K562 (cell line): ENCODE measurements around the gene PFKFB2. TPM values are rescaled to one million over a fixed set of nuclear protein-coding genes. Genes with fewer than 3 reads are reported as not detected.

Source experiments
- ATAC-seq: fragments of 200-7000 bp; cut with Tn5 transposase; 3 replicates; pipeline ENCODE4 v1.9.1; 2020; ENCODE audit warnings: moderate library complexity
- BruUV-seq: library from RNA; stranded (reverse); fragments of 400-500 nt; replicated peaks from 2 replicates; lab custom pipeline; 2021; lab: Mats Ljungman, UMichigan
- CTCF ChIA-PET: fragments of 300-600 bp; formaldehyde crosslinking; extraction: SDS; loops from one replicate; lab custom pipeline; 2021; ENCODE audit warnings: low intra/inter-chr PET ratio; lab: Yijun Ruan, JAX
- POLR2A ChIA-PET: fragments of 300-600, 350-650 bp; sonication (Branson Sonifier 250); formaldehyde crosslinking; extraction: SDS; loops from one replicate; lab custom pipeline; 2021; ENCODE audit warnings: antibody characterized with exemption, inconsistent platforms; lab: Yijun Ruan, JAX
- DNase-seq, 4 experiments: peaks; one replicate each; pipeline versions ENCODE4 v3.0.0 to v3.0.0-alpha.2; 2011 to 2018; ENCODE audit warnings: low spot score in 3 of 4, mixed read lengths in 3 of 4; ENCODE audit errors: extremely low read depth in 1 of 4
- FAIRE-seq: peaks from 2 replicates; lab custom pipeline; 2011; peaks lifted over from hg19 to GRCh38; lab: Jason Lieb, UNC
- H2AFZ ChIP-seq: 2 replicates; pipeline ENCODE4 v1.6.0; 2011; ENCODE audit warnings: low read depth, low read length, control low read depth, inconsistent platforms
- H3K27ac ChIP-seq: fragments of 200-600 bp; 3 replicates; pipeline ENCODE4 v1.8.0; 2011; ENCODE audit warnings: low read depth, mild to moderate bottlenecking, control low read depth, inconsistent platforms, low read length, moderate library complexity, mixed read lengths; ENCODE audit errors: extremely low read depth
- H3K27me3 ChIP-seq, 2 experiments: fragments of 300-600 bp in 1 of 2; 2 replicates in 1 of 2; 3 replicates in 1 of 2; pipeline versions ENCODE4 v1.6.0 to v1.8.0; 2011; ENCODE audit warnings: inconsistent platforms in 2 of 2, low read length in 2 of 2, mild to moderate bottlenecking in 1 of 2, mixed read lengths in 1 of 2, moderate library complexity in 1 of 2; ENCODE audit not compliant: control insufficient read depth in 2 of 2, insufficient read depth in 2 of 2
- H3K36me3 ChIP-seq: fragments of 300-600 bp; 3 replicates; pipeline ENCODE4 v1.8.0; 2011; ENCODE audit warnings: mild to moderate bottlenecking, low read length, inconsistent platforms; ENCODE audit not compliant: control insufficient read depth, insufficient read depth
- H3K4me1 ChIP-seq, 2 experiments: fragments of 200-600 bp in 1 of 2; replicated peaks in 1 of 2; 2 replicates in 1 of 2; 3 replicates in 1 of 2; pipeline versions ENCODE4 v1.5.1 to v1.8.0; 2011; ENCODE audit warnings: inconsistent platforms in 2 of 2, low read length in 2 of 2, mild to moderate bottlenecking in 1 of 2, mixed read lengths in 1 of 2, moderate library complexity in 1 of 2; ENCODE audit not compliant: control insufficient read depth in 2 of 2, insufficient read depth in 2 of 2
- H3K4me2 ChIP-seq: 2 replicates; pipeline ENCODE4 v1.6.1; 2011; ENCODE audit warnings: low read length, control low read depth, inconsistent platforms, mixed read lengths; ENCODE audit not compliant: insufficient read depth
- H3K4me3 ChIP-seq: fragments of 200-600 bp; sonication (generic), shearing (Covaris generic); 2 replicates; pipeline ENCODE4 v1.5.1; 2016; ENCODE audit warnings: control low read depth, inconsistent platforms
- H3K79me2 ChIP-seq: fragments of 200-600 bp; 3 replicates; pipeline ENCODE4 v1.8.0; 2011; ENCODE audit warnings: low read length, inconsistent platforms; ENCODE audit not compliant: control insufficient read depth, insufficient read depth
- H3K9ac ChIP-seq, 2 experiments: 2 replicates each; pipeline versions ENCODE4 v1.6.0 to v1.6.1; 2011; ENCODE audit warnings: low read depth in 2 of 2, low read length in 2 of 2, control low read depth in 1 of 2, inconsistent platforms in 1 of 2, mild to moderate bottlenecking in 1 of 2, mixed read lengths in 1 of 2; ENCODE audit not compliant: insufficient read depth in 1 of 2
- H3K9me1 ChIP-seq: one replicate; pipeline ENCODE4 v1.6.0; 2011; ENCODE audit warnings: inconsistent platforms, mild to moderate bottlenecking, low read length, moderate library complexity; ENCODE audit not compliant: control insufficient read depth, insufficient read depth
- H3K9me3 ChIP-seq: replicated peaks from 2 replicates; pipeline ENCODE4 v1.5.1; 2011; ENCODE audit warnings: low read depth, low read length, inconsistent platforms; ENCODE audit not compliant: control insufficient read depth, insufficient read depth
- H4K20me1 ChIP-seq: replicated peaks from 2 replicates; pipeline ENCODE4 v1.6.1; 2011; ENCODE audit warnings: low read length, inconsistent platforms, mixed read lengths; ENCODE audit not compliant: control insufficient read depth, insufficient read depth
- FOSL1 ChIP-seq: fragments of 200-800 bp; sonication (Bioruptor generic); conservative IDR thresholded peaks from 2 replicates; pipeline ENCODE4 v1.6.1; 2016; ENCODE audit warnings: missing genetic modification characterization, missing compliant biosample characterization
- FOXJ3 ChIP-seq: sonication (generic); formaldehyde crosslinking; IDR thresholded peaks from 2 replicates; pipeline ENCODE4 v1.4.0; 2020; ENCODE audit warnings: mild to moderate bottlenecking, missing genetic modification reagents
- FOXK1 ChIP-seq: sonication (generic); formaldehyde crosslinking; IDR thresholded peaks from 2 replicates; pipeline ENCODE4 v1.8.0; 2022; ENCODE audit warnings: missing genetic modification reagents, mild to moderate bottlenecking, borderline replicate concordance
- GTF2F1 ChIP-seq: IDR thresholded peaks from 2 replicates; pipeline ENCODE4 v1.6.1; 2011; ENCODE audit warnings: low read depth, low read length, improper control_type of control experiment
- WHSC1 ChIP-seq: IDR thresholded peaks from one replicate; pipeline ENCODE4 v1.6.1; 2012; ENCODE audit warnings: low read length, control low read depth, inconsistent platforms
- ZKSCAN1 ChIP-seq: fragments of 150-350 bp; IDR thresholded peaks from 2 replicates; pipeline ENCODE4 v1.6.1; 2016; ENCODE audit warnings: low read depth, low read length
- ZNF583 ChIP-seq: fragments of 250-450 bp; sonication (Bioruptor Pico); IDR thresholded peaks from 2 replicates; pipeline ENCODE4 v1.4.0; 2020
- WGBS: fragments of 100-300 bp; shearing (Covaris generic); methylation state at CpG from one replicate; pipeline ENCODE4 v1.1.6; 2016; ENCODE audit warnings: low coverage, mixed read lengths; ENCODE audit not compliant: insufficient coverage; ENCODE audit errors: missing lambda C conversion rate; 5-methylcytosine and 5-hydroxymethylcytosine counted together
- in situ Hi-C: fragments of 300-500 bp; cut with MboI; formaldehyde crosslinking; loops from 4 replicates; pipeline ENCODE4 v1.15.0; 2018; ENCODE audit warnings: inconsistent platforms, mixed read lengths
- intact Hi-C: fragments of 100-400 bp; cut with micrococcal nuclease; formaldehyde crosslinking; loops from 2 replicates; pipeline ENCODE4 v1.14.2; 2022
- polyA plus RNA-seq, 8 experiments: library from polyadenylated mRNA; depleted of rRNA in 4 of 8; stranded (reverse) in 5 of 8; unstranded in 3 of 8; fragments of >200 nt; fragmentation: Nextera tagmentation in 2 of 8; fragmentation: Illumina TruSeq in 1 of 8; extraction: Ambion mirVana in 2 of 8; extraction: Trizol in 1 of 8; gene quantifications; 2 replicates each; pipeline versions ENCODE4 v1.2.1 to v1.2.3, GENCODE V29; 2011 to 2014; ENCODE audit warnings: inconsistent platforms in 1 of 8, missing spikeins in 1 of 8
- total RNA-seq, 7 experiments: library from RNA; depleted of rRNA in 6 of 7; stranded (reverse); fragments of >200 nt in 6 of 7; fragmentation: Illumina TruSeq in 2 of 7; extraction: Trizol in 2 of 7; gene quantifications; 2 replicates each; pipeline versions ENCODE4 v1.2.1 to v1.2.3, GENCODE V29; 2011 to 2021; ENCODE audit warnings: low replicate concordance in 1 of 7

The PFKFB2 gene
- total and polyA plus RNA-seq, 9 of the 15 experiments (the other 6 are each of a cell fraction or from before 2014, with no cell fraction given), result 6.9 to 26.0 (median 16.4) TPM

- no peak for TF ChIP-seq FOSL1 (tag)
- TF ChIP-seq FOXJ3 (CRISPR knock-in tag), result no peak
- TF ChIP-seq ZKSCAN1, result no peak
- TF ChIP-seq, all 486 proteins: peak for 18
These were observed 31.0 kb upstream of the PFKFB2 start (continued) for GRCh38 chr1:207021876-207022596.

GRCh38 chr1:207022996-207023679, 29.9 kb upstream of the PFKFB2 start:
- intact Hi-C loops, result loop anchor here (5.0 kb wide), 2 partner anchors 299 to 724 kb away; partner anchors contain the start of gene CD55
- TF ChIP-seq ZNF583 (CRISPR knock-in tag), result 0 out of 2 replicates have a peak, but pooled peaks have one; percentile 11
- TF ChIP-seq GTF2F1, result no peak
- peak; percentile 30 for TF ChIP-seq WHSC1
- TF ChIP-seq FOXK1 (CRISPR knock-in tag), result 0 out of 2 replicates have a peak, but pooled peaks have one; percentile 38
- TF ChIP-seq, all 486 proteins: peak for 3
- Histone ChIP-seq H3K4me2 (0 out of 2 replicates have a peak overlapping the region, but pooled peaks have one; percentile 97), H3K9me3 (no peaks in the 10 kb centered on the region), H3K36me3 (peaks cover 7% of the 10 kb centered on the region; the same call in 2 of the 3 replicates), H4K20me1 (no peaks in the 10 kb centered on the region), H3K4me1 (peaks cover 68 to 86% of the 10 kb centered on the region in 2 experiments), H3K79me2 (peaks cover 16% of the 10 kb centered on the region; the same call in 2 of the 3 replicates), H2AFZ (no peak overlapping the region), H3K9ac (peak overlapping the region; percentile 66 to 99), H3K4me3 (no peak overlapping the region), H3K27me3 (no peaks in the 10 kb centered on the region), H3K9me1 (peaks cover 6% of the 10 kb centered on the region), H3K27ac (peak overlapping the region; percentile 100)
- no TSS peak for BruUV-seq
- 88% methylated on average over 8 of the region's 8 CpGs for WGBS
- in situ Hi-C loops, result no loop called here
- FAIRE-seq, result no peak
- ChIA-PET POLR2A (interaction anchor here (1.4 to 8.6 kb wide), 6 partner anchors 9 to 30 kb away, joined by 3 to 97 read pairs (median 36); partner anchors contain the start of genes C1orf116, PFKFB2 and YOD1), CTCF (no interaction called here)
- ATAC-seq, result no peak
- no peak for DNase-seq
